H1 (cell line): ENCODE results near the gene FIP1L1.

Experiments
- CBX8 ChIP-seq: fragments of 300-800, 300-1000 bp; sonication (generic); IDR thresholded peaks from 2 replicates; pipeline ENCODE4 v1.7.1; 2016; ENCODE audit warnings: low read depth, low read length, borderline replicate concordance
- CTCF ChIP-seq, 3 experiments: IDR thresholded peaks; 1 replicate in 2 of 3; 2 replicates in 1 of 3; pipeline versions ENCODE4 v1.5.1 to v1.6.1; 2011; ENCODE audit warnings: low read length in 3 of 3, mild to moderate bottlenecking in 3 of 3, inconsistent platforms in 2 of 3, low read depth in 1 of 3, moderate library complexity in 1 of 3; ENCODE audit not compliant: insufficient read depth in 1 of 3; ENCODE audit errors: control extremely low read depth in 1 of 3
- JUN ChIP-seq: IDR thresholded peaks from 2 replicates; pipeline ENCODE4 v1.6.1; 2011; ENCODE audit warnings: low read depth, mild to moderate bottlenecking, improper control_type of control experiment, low read length
- NANOG ChIP-seq: IDR thresholded peaks from 2 replicates; pipeline ENCODE4 v1.6.1; 2011; ENCODE audit warnings: low read length, low read depth, mild to moderate bottlenecking, inconsistent platforms; ENCODE audit not compliant: insufficient read depth, poor library complexity, severe bottlenecking
- POLR2A ChIP-seq, 2 experiments: IDR thresholded peaks; 1 replicate in 1 of 2; 2 replicates in 1 of 2; pipeline ENCODE4 v1.6.1; 2011; ENCODE audit warnings: low read depth in 2 of 2, low read length in 2 of 2, mild to moderate bottlenecking in 2 of 2; ENCODE audit errors: control extremely low read depth in 1 of 2
- POU5F1 ChIP-seq: IDR thresholded peaks from 2 replicates; pipeline ENCODE4 v1.6.1; 2011; ENCODE audit warnings: low read depth, mild to moderate bottlenecking, low read length, moderate library complexity
- RAD21 ChIP-seq, 2 experiments: IDR thresholded peaks in 1 of 2; conservative IDR thresholded peaks in 1 of 2; 2 replicates each; pipeline ENCODE4 v1.6.1; 2011; ENCODE audit warnings: low read depth in 2 of 2, low read length in 2 of 2, improper control_type of control experiment in 1 of 2, inconsistent platforms in 1 of 2, mild to moderate bottlenecking in 1 of 2, moderate library complexity in 1 of 2
- RXRA ChIP-seq: IDR thresholded peaks from 2 replicates; pipeline ENCODE4 v1.6.1; 2011; ENCODE audit warnings: low read depth, mild to moderate bottlenecking, low read length, moderate library complexity; ENCODE audit not compliant: insufficient read depth
- ZNF274 ChIP-seq: IDR thresholded peaks from 2 replicates; pipeline ENCODE4 v1.7.0; 2012; ENCODE audit warnings: low read length, borderline replicate concordance; ENCODE audit errors: extremely low read depth
- TF ChIP-seq, protein P1 (sequence below): IDR thresholded peaks from 2 replicates; pipeline ENCODE4 v1.6.1; 2011; ENCODE audit warnings: low read depth, mild to moderate bottlenecking, low read length; ENCODE audit not compliant: insufficient read depth

- TF ChIP-seq POLR2A (IDR thresholded peaks at IDR 0.05; ENCODE audit: control extremely low read depth in 1 of 2, low read depth in 2 of 2, low read length in 2 of 2), result no peak
- TF ChIP-seq POU5F1, result no peak
- TF ChIP-seq RAD21 (IDR thresholded peaks at IDR 0.05 in 1 of 2, conservative IDR thresholded peaks at IDR 0.05 in 1 of 2; ENCODE audit: low read depth in 2 of 2, low read length in 2 of 2), result no peak
- TF ChIP-seq CTCF (IDR thresholded peaks at IDR 0.05; ENCODE audit: control extremely low read depth in 1 of 3, insufficient read depth in 1 of 3, low read depth in 1 of 3, low read length in 3 of 3), result no peak
- no peak for TF ChIP-seq ZNF274
- TF ChIP-seq RXRA, result no peak
- no peak for TF ChIP-seq JUN
- no peak for TF ChIP-seq NANOG
- TF ChIP-seq, protein P1, sequence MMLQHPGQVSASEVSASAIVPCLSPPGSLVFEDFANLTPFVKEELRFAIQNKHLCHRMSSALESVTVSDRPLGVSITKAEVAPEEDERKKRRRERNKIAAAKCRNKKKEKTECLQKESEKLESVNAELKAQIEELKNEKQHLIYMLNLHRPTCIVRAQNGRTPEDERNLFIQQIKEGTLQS, result no peak
- TF ChIP-seq CBX8, result no peak
These were observed 41.8 kb downstream of the FIP1L1 start for GRCh38 chr4:53419208-53419607.
